Activated naive CD8-positive, alpha-beta T cell treated with anti-CD3 and anti-CD28 coated beads for 36 hours (primary cell): Measurements from ENCODE around the gene METTL27. TPM values are rescaled to one million over a fixed set of nuclear protein-coding genes. Genes with fewer than 3 reads are reported as not detected.

Experiments used
- DNase-seq: peaks from one replicate; pipeline ENCODE4 v3.0.0; 2021
- H3K27ac Mint-ChIP-seq: one replicate; pipeline ENCODE4 v1.8.0; 2022; ENCODE audit warnings: mild to moderate bottlenecking, moderate library complexity, mixed read lengths
- H3K27me3 Mint-ChIP-seq: one replicate; pipeline ENCODE4 v1.8.0; 2022; ENCODE audit warnings: mild to moderate bottlenecking, mixed read lengths
- H3K36me3 Mint-ChIP-seq: one replicate; pipeline ENCODE4 v1.8.0; 2021; ENCODE audit warnings: mild to moderate bottlenecking, mixed read lengths
- H3K4me1 Mint-ChIP-seq: one replicate; pipeline ENCODE4 v1.8.0; 2021; ENCODE audit warnings: mixed read lengths
- H3K4me3 Mint-ChIP-seq: one replicate; pipeline ENCODE4 v1.8.0; 2022; ENCODE audit warnings: mild to moderate bottlenecking, moderate library complexity, mixed read lengths
- H3K9me3 Mint-ChIP-seq: one replicate; pipeline ENCODE4 v1.8.0; 2022; ENCODE audit warnings: mixed read lengths
- total RNA-seq, 2 experiments: library from RNA; stranded (reverse); gene quantifications; one replicate each; pipeline ENCODE4 v1.2.3, GENCODE V29; 2021

The METTL27 gene
- total RNA-seq, 2 experiments from 2014 or later: 0.23 to 0.40 TPM

GRCh38 chr7:73876361-73876760, 34.0 kb upstream of the METTL27 start:
- H3K36me3 Mint-ChIP-seq: no peaks in the 10 kb centered on the region
- no peak for DNase-seq
- peaks cover 8% of the 10 kb centered on the region for H3K27me3 Mint-ChIP-seq
- H3K4me1 Mint-ChIP-seq: no peaks in the 10 kb centered on the region
- no peaks in the 10 kb centered on the region for H3K9me3 Mint-ChIP-seq
- H3K27ac Mint-ChIP-seq: no peak overlapping the region
- no peak overlapping the region for H3K4me3 Mint-ChIP-seq

DNA sequence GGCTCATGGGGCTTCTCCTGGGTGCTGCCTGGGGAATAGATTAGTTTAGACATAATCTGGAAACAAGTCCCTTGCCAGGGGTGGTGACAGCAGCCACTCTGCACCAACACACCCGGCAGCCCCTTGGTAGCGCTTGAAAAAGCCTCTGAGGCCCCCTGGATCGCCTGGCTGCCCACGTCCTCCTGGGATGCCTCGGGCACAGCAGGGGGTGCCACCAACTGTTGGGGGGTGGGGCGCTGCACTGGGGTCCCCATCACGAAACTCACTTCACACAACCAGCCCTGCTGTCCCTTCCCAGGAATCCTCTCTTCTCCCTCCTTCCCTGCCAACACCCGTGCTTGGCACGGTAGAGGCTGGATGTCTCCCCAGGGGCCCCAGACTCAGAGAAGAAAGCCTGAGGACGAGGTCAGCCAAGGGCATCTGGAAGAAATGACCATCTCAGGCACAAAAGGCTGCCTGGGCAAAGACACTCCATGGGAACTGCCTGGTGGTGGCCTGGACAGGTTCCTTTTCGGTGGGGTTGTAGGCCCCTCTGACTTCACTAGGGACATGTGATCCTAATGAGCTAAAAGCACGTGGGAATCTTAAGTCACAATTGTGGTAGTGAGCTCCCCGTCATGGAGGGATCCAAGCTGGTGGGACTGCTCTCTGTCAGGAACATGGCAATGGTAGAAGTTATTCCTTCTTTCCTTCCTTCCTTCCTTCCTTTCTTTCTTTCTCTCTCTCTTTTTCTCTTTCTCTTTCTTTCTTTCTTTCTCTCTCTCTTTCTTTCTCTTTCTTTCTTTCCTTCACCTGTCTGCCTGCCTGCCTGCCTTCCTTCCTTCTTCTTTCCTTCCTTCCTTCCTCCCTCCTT, 30.0 kb upstream of the METTL27 start:
- no peaks in the 10 kb centered on the region for H3K4me1 Mint-ChIP-seq

GRCh38 chr7:73871163-73872011, 29.1 kb upstream of the METTL27 start:
- Mint-ChIP-seq H3K27me3 (no peaks in the 10 kb centered on the region), H3K36me3 (no peaks in the 10 kb centered on the region), H3K4me3 (no peak overlapping the region), H3K9me3 (no peaks in the 10 kb centered on the region), H3K27ac (no peak overlapping the region), H3K4me1 (no peaks in the 10 kb centered on the region)
- DNase-seq: no peak

More for the DNA sequence above, 30.0 kb upstream of the METTL27 start:
- H3K27ac Mint-ChIP-seq: no peak overlapping the region
- DNase-seq: no peak
- H3K36me3 Mint-ChIP-seq: no peaks in the 10 kb centered on the region
- H3K4me3 Mint-ChIP-seq: no peak overlapping the region
- no peaks in the 10 kb centered on the region for H3K9me3 Mint-ChIP-seq
- H3K27me3 Mint-ChIP-seq: peaks cover 2% of the 10 kb centered on the region

DNA sequence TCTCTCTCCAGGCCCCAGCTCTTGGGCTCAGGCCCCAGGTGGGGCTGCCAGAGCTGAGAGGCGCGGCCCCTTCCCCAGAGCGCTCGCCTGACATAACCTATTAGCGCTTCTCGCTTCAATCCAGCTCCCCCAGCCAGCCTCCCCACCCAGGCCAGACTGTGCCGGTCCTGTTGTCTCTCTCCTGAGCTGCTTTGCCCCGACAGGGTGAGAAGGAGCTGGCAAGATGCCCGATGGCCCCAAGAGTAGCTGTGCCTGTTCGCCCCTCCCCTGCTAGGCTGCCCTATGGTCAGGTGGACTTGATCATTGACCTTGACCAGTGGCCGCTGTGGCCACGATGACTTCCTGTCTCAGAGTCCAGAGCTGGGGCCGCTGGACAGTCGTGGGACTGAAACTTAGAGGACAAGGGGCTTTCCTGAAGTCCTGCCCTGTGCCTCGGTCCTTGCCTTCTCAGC, 27.8 kb upstream of the METTL27 start:
- H3K27me3 Mint-ChIP-seq: no peaks in the 10 kb centered on the region
- no peak for DNase-seq
- H3K27ac Mint-ChIP-seq: no peak overlapping the region
- no peaks in the 10 kb centered on the region for H3K36me3 Mint-ChIP-seq
- no peaks in the 10 kb centered on the region for H3K9me3 Mint-ChIP-seq
- H3K4me3 Mint-ChIP-seq: no peak overlapping the region
- no peaks in the 10 kb centered on the region for H3K4me1 Mint-ChIP-seq

DNA sequence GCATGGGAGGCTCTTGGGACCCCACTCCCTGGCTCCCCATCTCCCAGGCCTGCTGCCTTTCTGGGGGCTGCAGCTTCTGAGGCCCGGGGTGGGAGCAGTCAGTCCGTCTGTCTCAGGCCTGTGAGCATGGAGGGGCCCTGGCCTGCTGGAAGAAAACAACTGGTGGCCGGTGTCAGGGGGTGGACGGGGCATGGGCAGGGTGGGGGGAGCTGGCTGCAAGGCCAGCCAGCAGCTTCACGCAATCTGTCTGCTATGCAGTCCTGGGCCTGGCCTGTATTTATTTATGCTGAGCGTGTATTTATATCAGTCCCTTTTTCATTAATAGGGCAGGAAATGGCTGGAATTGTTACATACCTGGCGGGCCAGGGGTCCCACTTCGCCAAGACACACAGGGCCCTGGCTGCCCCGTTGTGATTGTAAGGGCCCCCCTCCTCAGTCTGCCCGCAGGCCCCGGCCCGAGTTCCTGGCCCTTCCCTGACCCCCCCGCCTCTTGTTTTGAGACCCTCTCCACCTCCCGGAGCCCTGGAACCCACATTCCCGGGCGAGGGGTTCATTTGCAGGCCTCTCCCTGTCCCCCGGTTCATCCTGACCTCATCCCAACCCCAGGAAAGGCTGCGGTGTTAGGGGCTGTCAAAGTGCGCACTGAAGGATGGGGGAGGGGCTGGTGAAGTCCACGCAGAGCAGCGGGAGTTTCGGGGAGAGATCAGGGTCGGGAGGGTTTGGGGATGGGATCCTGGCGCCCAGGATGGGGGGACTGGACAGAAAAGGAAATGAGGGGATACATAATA, 26.9 kb upstream of the METTL27 start:
- Mint-ChIP-seq H3K4me1 (no peaks in the 10 kb centered on the region), H3K27ac (no peak overlapping the region), H3K36me3 (no peaks in the 10 kb centered on the region), H3K27me3 (no peaks in the 10 kb centered on the region), H3K4me3 (no peak overlapping the region), H3K9me3 (no peaks in the 10 kb centered on the region)
- DNase-seq: no peak

GRCh38 chr7:73866446-73866767, 24.1 kb upstream of the METTL27 start:
- H3K27me3 Mint-ChIP-seq: peaks cover 1% of the 10 kb centered on the region
- no peak overlapping the region for H3K27ac Mint-ChIP-seq
- H3K36me3 Mint-ChIP-seq: no peaks in the 10 kb centered on the region
- H3K9me3 Mint-ChIP-seq: no peaks in the 10 kb centered on the region
- no peak for DNase-seq
- no peak overlapping the region for H3K4me3 Mint-ChIP-seq
- H3K4me1 Mint-ChIP-seq: no peaks in the 10 kb centered on the region

GRCh38 chr7:73865738-73866445, 23.6 kb upstream of the METTL27 start:
- H3K36me3 Mint-ChIP-seq: no peaks in the 10 kb centered on the region
- H3K4me1 Mint-ChIP-seq: no peaks in the 10 kb centered on the region
- H3K4me3 Mint-ChIP-seq: no peak overlapping the region
- no peak overlapping the region for H3K27ac Mint-ChIP-seq
- no peak for DNase-seq
- H3K9me3 Mint-ChIP-seq: no peaks in the 10 kb centered on the region
- H3K27me3 Mint-ChIP-seq: peaks cover 3% of the 10 kb centered on the region

DNA sequence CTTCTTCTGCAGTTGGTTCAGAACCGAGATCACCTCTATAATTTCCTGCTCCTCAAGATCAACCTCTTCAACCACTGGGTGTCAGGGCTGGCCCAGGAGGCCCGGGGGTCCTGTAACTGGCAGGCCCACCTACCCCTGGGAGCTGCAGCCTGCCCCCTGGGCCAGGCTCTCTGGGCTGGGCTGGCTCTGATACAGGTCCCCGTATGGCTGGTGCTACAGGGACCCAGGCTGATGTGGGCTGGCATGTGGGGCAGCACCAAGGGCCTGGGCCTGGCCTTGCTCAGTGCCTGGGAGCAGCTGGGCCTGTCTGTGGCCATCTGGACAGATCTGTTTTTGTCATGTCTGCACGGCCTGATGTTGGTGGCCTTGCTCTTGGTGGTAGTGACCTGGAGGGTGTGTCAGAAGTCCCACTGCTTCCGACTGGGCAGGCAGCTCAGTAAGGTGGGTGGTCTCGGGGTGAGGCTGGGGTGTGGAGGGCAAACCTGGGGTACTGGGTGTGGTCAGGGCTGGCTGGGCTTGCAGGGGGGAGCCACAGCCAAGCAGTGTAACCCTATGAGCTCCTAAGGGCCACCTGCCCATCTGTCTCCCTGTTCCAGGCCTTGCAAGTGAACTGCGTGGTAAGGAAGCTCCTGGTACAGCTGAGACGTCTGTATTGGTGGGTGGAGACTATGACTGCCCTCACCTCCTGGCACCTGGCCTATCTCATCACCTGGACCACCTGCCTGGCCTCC, 22.8 kb upstream of the METTL27 start:
- Mint-ChIP-seq H3K4me1 (no peaks in the 10 kb centered on the region), H3K27me3 (peaks cover 3% of the 10 kb centered on the region), H3K4me3 (no peak overlapping the region), H3K36me3 (no peaks in the 10 kb centered on the region), H3K9me3 (no peaks in the 10 kb centered on the region), H3K27ac (no peak overlapping the region)
- DNase-seq: no peak

DNA sequence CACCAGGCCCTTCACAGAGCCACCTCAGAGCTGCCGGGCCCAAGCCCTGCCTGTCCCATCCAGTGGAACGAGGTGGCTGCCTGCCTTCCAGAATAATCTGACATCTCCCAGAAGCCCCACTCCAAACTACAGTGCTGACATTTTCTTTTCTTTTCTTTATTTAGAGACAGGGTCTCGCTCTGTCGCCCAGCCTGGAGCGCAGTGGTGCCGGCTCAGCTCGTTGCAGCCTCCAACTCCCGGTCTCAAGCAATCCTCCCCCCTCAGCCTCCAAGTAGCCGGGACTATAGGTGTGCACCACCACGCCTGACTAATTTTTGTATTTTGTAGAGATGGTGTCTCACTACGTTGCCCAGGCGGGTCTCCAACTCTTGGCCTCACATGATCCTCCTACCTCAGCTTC, 19.0 kb upstream of the METTL27 start:
- Mint-ChIP-seq H3K36me3 (no peaks in the 10 kb centered on the region), H3K27me3 (peaks cover 16% of the 10 kb centered on the region)

DNA sequence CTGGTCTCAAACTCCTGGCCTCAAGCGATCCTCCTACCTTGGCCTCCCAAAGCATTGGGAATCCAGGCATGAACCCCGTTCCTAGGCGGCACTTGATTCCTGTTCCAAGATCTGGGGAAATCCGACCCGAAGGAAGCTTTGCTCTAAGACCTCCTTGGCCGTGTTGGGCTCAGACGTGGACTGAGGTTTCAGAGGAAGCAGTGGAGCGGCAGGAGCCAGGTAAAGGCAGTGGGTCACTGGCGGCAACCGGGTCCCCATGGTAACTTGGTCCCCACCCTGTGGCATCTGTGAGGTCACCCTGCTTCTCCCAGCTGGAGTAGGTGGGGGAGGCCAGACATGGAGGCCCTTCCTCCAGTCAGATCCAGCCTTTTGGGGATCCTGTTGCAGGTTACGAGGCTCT, 18.5 kb upstream of the METTL27 start, which contains the start of gene TMEM270:
TMEM270 (plus strand) TSS at position 301 of the 400 bp plus-strand sequence; CDS start at position 337, 36 bp downstream.
- Mint-ChIP-seq H3K36me3 (no peaks in the 10 kb centered on the region), H3K27ac (no peak within 1 kb of the TSS), H3K9me3 (no peaks in the 10 kb centered on the region), H3K4me3 (no peak within 1 kb of the TSS), H3K4me1 (peaks cover 1% of the 10 kb centered on the region), H3K27me3 (peaks cover 16% of the 10 kb centered on the region)
- no peak for DNase-seq

More for the DNA sequence above, 19.0 kb upstream of the METTL27 start:
- Mint-ChIP-seq H3K27ac (no peak overlapping the region), H3K4me1 (no peaks in the 10 kb centered on the region), H3K4me3 (no peak overlapping the region), H3K9me3 (no peaks in the 10 kb centered on the region)
- DNase-seq: no peak

DNA sequence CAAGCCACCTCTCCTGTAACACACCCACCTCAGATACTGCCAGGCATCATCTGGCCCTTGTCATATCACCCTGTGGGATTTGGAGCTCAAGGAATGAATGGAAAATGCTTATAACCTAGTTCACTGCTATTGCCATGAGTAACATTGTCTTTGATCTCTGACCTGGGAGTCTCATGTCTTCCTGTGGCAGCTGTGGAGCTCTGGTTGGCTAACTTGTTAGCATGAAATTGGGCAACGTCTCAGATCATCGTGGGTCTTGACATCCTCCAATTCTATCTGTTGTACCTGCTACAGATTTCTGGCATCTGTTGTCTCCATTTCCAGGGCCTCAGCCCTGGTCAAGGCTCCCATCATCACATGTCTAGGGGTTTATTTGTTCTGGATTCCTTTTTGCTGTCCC, 16.5 kb upstream of the METTL27 start:
- no peaks in the 10 kb centered on the region for H3K9me3 Mint-ChIP-seq

GRCh38 chr7:73856941-73857340, 14.6 kb upstream of the METTL27 start:
- H3K4me1 Mint-ChIP-seq: peaks cover 11% of the 10 kb centered on the region
- H3K4me3 Mint-ChIP-seq: no peak overlapping the region
- H3K27me3 Mint-ChIP-seq: peaks cover 45% of the 10 kb centered on the region
- no peaks in the 10 kb centered on the region for H3K36me3 Mint-ChIP-seq
- H3K27ac Mint-ChIP-seq: no peak overlapping the region
- DNase-seq: no peak
- H3K9me3 Mint-ChIP-seq: no peaks in the 10 kb centered on the region

More for the DNA sequence above, 16.5 kb upstream of the METTL27 start:
- Mint-ChIP-seq H3K4me3 (no peak overlapping the region), H3K36me3 (no peaks in the 10 kb centered on the region), H3K4me1 (peaks cover 7% of the 10 kb centered on the region), H3K27ac (no peak overlapping the region), H3K27me3 (peaks cover 31% of the 10 kb centered on the region)
- DNase-seq: no peak

- DNase-seq: no peak
- Mint-ChIP-seq H3K4me3 (no peak overlapping the region), H3K9me3 (no peaks in the 10 kb centered on the region), H3K27ac (peak overlapping the region; percentile 11), H3K27me3 (peaks cover 44% of the 10 kb centered on the region), H3K4me1 (peaks cover 29% of the 10 kb centered on the region), H3K36me3 (no peaks in the 10 kb centered on the region)
Measured at GRCh38 chr7:73852500-73852899, 10.2 kb upstream of the METTL27 start.
